ENCODE data around the gene MICAL2.

The MICAL2 gene

GRCh38 chr11:12075822-12076821 is 34.3 kb upstream of the MICAL2 start:
- DNase-seq (ENCODE audit: insufficient read length, low spot score) = no peak
- TF ChIP-seq PAX5 (IDR thresholded peaks at IDR 0.05; ENCODE audit: insufficient read depth, low read length, severe bottlenecking) (no peak), SPI1 (IDR thresholded peaks at IDR 0.05; ENCODE audit: low read depth, low read length) (no peak), POLR2AphosphoS5 (IDR thresholded peaks at IDR 0.05; ENCODE audit: low read depth, low read length) (no peak), POLR2A (IDR thresholded peaks at IDR 0.05; ENCODE audit: low read depth, low read length) (no peak), POU2F2 (IDR thresholded peaks at IDR 0.05; ENCODE audit: low read depth, low read length) (no peak), TAF1 (IDR thresholded peaks at IDR 0.05; ENCODE audit: low read depth, low read length) (no peak)
- no peak for FAIRE-seq

GRCh38 chr11:12076840-12077534 is 33.4 kb upstream of the MICAL2 start:
- no peak for TF ChIP-seq PAX5 (IDR thresholded peaks at IDR 0.05; ENCODE audit: insufficient read depth, low read length, severe bottlenecking)
- no peak for TF ChIP-seq POLR2A (IDR thresholded peaks at IDR 0.05; ENCODE audit: low read depth, low read length)
- no peak for TF ChIP-seq TAF1 (IDR thresholded peaks at IDR 0.05; ENCODE audit: low read depth, low read length)
- no peak for TF ChIP-seq POU2F2 (IDR thresholded peaks at IDR 0.05; ENCODE audit: low read depth, low read length)
- no peak for TF ChIP-seq SPI1 (IDR thresholded peaks at IDR 0.05; ENCODE audit: low read depth, low read length)
- no peak for TF ChIP-seq POLR2AphosphoS5 (IDR thresholded peaks at IDR 0.05; ENCODE audit: low read depth, low read length)
- FAIRE-seq (no peak), DNase-seq (ENCODE audit: insufficient read length, low spot score) (no peak)

GRCh38 chr11:12077535-12078280 is 32.7 kb upstream of the MICAL2 start:
- no peak for TF ChIP-seq POLR2A (IDR thresholded peaks at IDR 0.05; ENCODE audit: low read depth, low read length)
- no peak for TF ChIP-seq PAX5 (IDR thresholded peaks at IDR 0.05; ENCODE audit: insufficient read depth, low read length, severe bottlenecking)
- TF ChIP-seq TAF1 (IDR thresholded peaks at IDR 0.05; ENCODE audit: low read depth, low read length) = no peak
- TF ChIP-seq POU2F2 (IDR thresholded peaks at IDR 0.05; ENCODE audit: low read depth, low read length) = no peak
- no peak for TF ChIP-seq SPI1 (IDR thresholded peaks at IDR 0.05; ENCODE audit: low read depth, low read length)
- TF ChIP-seq POLR2AphosphoS5 (IDR thresholded peaks at IDR 0.05; ENCODE audit: low read depth, low read length) = no peak
- FAIRE-seq (no peak), DNase-seq (ENCODE audit: insufficient read length, low spot score) (no peak)

DNA sequence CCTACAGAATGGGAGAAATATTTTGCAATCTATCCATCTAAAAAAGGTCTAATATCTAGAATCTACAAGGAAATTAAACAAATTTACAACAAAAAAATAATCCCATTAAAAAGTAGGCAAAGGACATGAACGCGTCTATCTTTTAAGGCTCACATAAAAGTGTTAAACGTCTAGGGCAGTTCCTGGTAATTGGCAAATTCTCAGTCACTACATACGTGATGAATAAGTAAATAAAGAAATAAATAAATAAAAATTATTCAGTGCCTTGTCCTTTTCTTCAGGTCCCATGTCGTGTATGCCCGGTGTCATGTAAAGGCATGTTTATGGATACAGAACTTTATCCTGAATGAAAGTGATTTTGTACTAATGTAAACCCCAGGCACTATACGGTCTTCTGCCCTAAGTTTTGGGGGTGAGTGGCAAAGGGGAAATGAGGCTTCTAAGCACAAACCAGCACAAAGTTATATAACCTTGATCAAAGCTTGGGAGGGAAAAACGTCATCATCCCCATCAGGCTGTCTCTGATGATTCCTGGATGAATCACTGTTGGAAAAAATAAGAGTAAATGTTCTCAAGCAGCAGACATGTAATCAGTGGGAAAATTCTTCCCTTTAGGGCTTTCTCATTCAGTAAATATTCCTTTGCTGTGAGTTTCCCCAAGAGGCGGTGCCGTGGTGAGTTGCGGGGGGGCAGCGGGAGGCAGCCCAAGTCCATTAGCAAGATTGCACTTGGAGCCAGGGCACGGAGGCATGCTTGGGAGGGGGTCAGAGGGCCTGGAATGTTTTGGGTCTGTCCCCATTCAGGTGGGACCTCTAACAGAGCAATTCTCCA is 30.4 kb upstream of the MICAL2 start:
- DNase-seq (ENCODE audit: insufficient read length, low spot score) (no peak), FAIRE-seq (no peak)

DNA sequence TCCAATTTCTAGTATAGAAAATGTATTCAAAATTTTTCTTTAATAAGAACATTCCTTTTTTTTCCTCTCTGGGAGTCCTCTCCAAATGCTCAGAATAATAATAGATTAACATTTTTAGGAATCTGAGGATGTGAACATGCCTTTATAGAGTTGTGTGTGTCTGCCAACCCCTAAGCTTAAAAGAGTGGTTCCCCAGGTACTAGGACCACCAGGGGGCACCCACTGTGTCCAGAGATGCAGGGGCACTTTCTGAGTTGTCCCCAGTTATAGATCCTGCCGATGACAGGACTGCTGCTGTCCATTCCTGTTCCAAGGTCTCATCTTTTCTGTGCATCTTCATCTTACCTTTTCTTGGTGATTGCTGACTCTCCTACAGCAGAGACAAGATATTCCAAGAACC is 27.0 kb upstream of the MICAL2 start:
- FAIRE-seq = no peak
- no peak for TF ChIP-seq POLR2A (IDR thresholded peaks at IDR 0.05; ENCODE audit: low read depth, low read length)
- no peak for TF ChIP-seq POU2F2 (IDR thresholded peaks at IDR 0.05; ENCODE audit: low read depth, low read length)
- TF ChIP-seq TAF1 (IDR thresholded peaks at IDR 0.05; ENCODE audit: low read depth, low read length) = no peak
- TF ChIP-seq PAX5 (IDR thresholded peaks at IDR 0.05; ENCODE audit: insufficient read depth, low read length, severe bottlenecking) = no peak
- TF ChIP-seq POLR2AphosphoS5 (IDR thresholded peaks at IDR 0.05; ENCODE audit: low read depth, low read length) = no peak
- TF ChIP-seq SPI1 (IDR thresholded peaks at IDR 0.05; ENCODE audit: low read depth, low read length) = no peak
- no peak for DNase-seq (ENCODE audit: insufficient read length, low spot score)

More for the DNA sequence above, 30.4 kb upstream of the MICAL2 start:
- TF ChIP-seq TAF1 (IDR thresholded peaks at IDR 0.05; ENCODE audit: low read depth, low read length) (no peak), POLR2AphosphoS5 (IDR thresholded peaks at IDR 0.05; ENCODE audit: low read depth, low read length) (no peak), POLR2A (IDR thresholded peaks at IDR 0.05; ENCODE audit: low read depth, low read length) (no peak), POU2F2 (IDR thresholded peaks at IDR 0.05; ENCODE audit: low read depth, low read length) (no peak), PAX5 (IDR thresholded peaks at IDR 0.05; ENCODE audit: insufficient read depth, low read length, severe bottlenecking) (no peak), SPI1 (IDR thresholded peaks at IDR 0.05; ENCODE audit: low read depth, low read length) (no peak)

- TF ChIP-seq TAF1 (IDR thresholded peaks at IDR 0.05; ENCODE audit: low read depth, low read length) = no peak
- no peak for TF ChIP-seq POLR2AphosphoS5 (IDR thresholded peaks at IDR 0.05; ENCODE audit: low read depth, low read length)
- no peak for TF ChIP-seq SPI1 (IDR thresholded peaks at IDR 0.05; ENCODE audit: low read depth, low read length)
- no peak for TF ChIP-seq PAX5 (IDR thresholded peaks at IDR 0.05; ENCODE audit: insufficient read depth, low read length, severe bottlenecking)
- no peak for TF ChIP-seq POLR2A (IDR thresholded peaks at IDR 0.05; ENCODE audit: low read depth, low read length)
- no peak for TF ChIP-seq POU2F2 (IDR thresholded peaks at IDR 0.05; ENCODE audit: low read depth, low read length)
- FAIRE-seq (no peak), DNase-seq (ENCODE audit: insufficient read length, low spot score) (no peak)
Observed at GRCh38 chr11:12084256-12084655, 26.1 kb upstream of the MICAL2 start.

GRCh38 chr11:12085371-12086251 is 24.8 kb upstream of the MICAL2 start:
- TF ChIP-seq POLR2A (IDR thresholded peaks at IDR 0.05; ENCODE audit: low read depth, low read length) = no peak
- no peak for TF ChIP-seq PAX5 (IDR thresholded peaks at IDR 0.05; ENCODE audit: insufficient read depth, low read length, severe bottlenecking)
- no peak for TF ChIP-seq SPI1 (IDR thresholded peaks at IDR 0.05; ENCODE audit: low read depth, low read length)
- no peak for TF ChIP-seq POU2F2 (IDR thresholded peaks at IDR 0.05; ENCODE audit: low read depth, low read length)
- TF ChIP-seq POLR2AphosphoS5 (IDR thresholded peaks at IDR 0.05; ENCODE audit: low read depth, low read length) = no peak
- TF ChIP-seq TAF1 (IDR thresholded peaks at IDR 0.05; ENCODE audit: low read depth, low read length) = no peak
- DNase-seq (ENCODE audit: insufficient read length, low spot score) = no peak
- no peak for FAIRE-seq
